T-helper 2 cell treated with Interferon-gamma antibody and Interleukin-4, amounts not matched to agents 5 μg/mL and 100 μg/mL, for 36 hours (primary cell): Measurements from ENCODE around the gene PFKP.

ENCODE experiments used
- DNase-seq: peaks from one replicate; pipeline ENCODE4 v3.0.0; 2021; ENCODE audit warnings: low spot score
- H3K27ac Mint-ChIP-seq: one replicate; pipeline ENCODE4 v1.8.0; 2021; ENCODE audit warnings: mild to moderate bottlenecking, mixed read lengths
- H3K27me3 Mint-ChIP-seq: one replicate; pipeline ENCODE4 v1.8.0; 2021; ENCODE audit warnings: low read depth, mixed read lengths
- H3K36me3 Mint-ChIP-seq: one replicate; pipeline ENCODE4 v1.8.0; 2021; ENCODE audit warnings: low read depth, mixed read lengths
- H3K4me1 Mint-ChIP-seq: one replicate; pipeline ENCODE4 v1.8.0; 2021; ENCODE audit warnings: low read depth, mixed read lengths
- H3K4me3 Mint-ChIP-seq: one replicate; pipeline ENCODE4 v1.8.0; 2022; ENCODE audit warnings: mild to moderate bottlenecking, moderate library complexity, mixed read lengths
- H3K9me3 Mint-ChIP-seq: one replicate; pipeline ENCODE4 v1.8.0; 2021; ENCODE audit warnings: mixed read lengths

The PFKP gene

DNA sequence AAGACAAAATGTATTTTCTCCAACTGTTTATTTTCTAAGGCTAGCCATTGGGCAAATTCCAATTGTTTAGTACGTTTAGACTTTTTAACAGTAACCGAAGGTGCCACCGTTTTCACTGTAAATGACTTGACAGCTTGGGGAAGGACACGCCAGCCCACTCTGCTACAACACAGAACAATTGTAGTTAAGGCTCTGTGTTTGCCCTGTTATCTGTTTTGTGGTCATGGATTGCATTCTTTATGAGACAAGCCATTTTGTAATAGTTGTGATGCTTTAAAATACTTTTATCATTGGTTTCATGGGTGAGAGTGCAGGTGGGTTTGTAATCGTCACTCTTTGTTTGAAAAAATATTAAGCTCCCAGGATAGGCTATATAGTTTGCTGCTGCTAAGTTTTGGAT, 111.8 kb downstream of the PFKP start:
- Mint-ChIP-seq H3K9me3 (no peaks in the 10 kb centered on the region), H3K4me3 (no peak overlapping the region), H3K27me3 (peaks cover 84% of the 10 kb centered on the region), H3K4me1 (no peaks in the 10 kb centered on the region), H3K36me3 (no peaks in the 10 kb centered on the region), H3K27ac (no peak overlapping the region)
- no peak for DNase-seq

DNA sequence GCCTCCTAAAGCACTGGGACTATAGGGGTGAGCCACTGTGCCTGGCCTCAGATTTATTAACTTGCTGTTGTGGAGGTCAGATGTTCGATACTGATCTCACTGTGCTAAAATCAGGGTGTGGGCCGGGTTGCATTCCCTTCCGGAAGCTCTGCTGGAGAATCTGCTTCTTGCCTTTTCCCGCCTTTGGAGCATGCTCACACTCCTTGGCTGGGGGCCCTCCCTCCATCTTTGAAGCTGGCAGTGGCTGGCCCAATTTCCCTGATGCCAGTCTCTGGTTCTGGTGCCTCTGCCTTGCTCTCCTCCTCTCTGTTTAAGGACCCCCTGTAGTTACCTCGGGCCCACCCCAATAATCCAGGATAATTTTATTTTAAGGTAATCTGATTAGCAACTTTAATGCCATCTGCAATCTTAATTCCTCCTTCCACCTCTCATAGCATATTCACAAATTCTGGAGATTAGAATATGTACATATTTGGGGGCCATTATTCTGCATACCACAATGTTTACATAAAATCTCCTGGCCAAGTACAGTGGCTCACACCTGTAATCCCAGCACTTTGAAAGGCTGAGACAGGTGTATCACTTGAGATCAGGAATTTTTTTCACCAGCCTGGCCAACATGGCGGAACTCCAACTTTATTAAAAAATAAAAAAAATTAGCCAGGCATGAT, 113.1 kb downstream of the PFKP start:
- DNase-seq = no peak
- no peaks in the 10 kb centered on the region for H3K4me1 Mint-ChIP-seq
- peaks cover 81% of the 10 kb centered on the region for H3K27me3 Mint-ChIP-seq
- no peaks in the 10 kb centered on the region for H3K36me3 Mint-ChIP-seq
- no peaks in the 10 kb centered on the region for H3K9me3 Mint-ChIP-seq
- no peak overlapping the region for H3K27ac Mint-ChIP-seq
- H3K4me3 Mint-ChIP-seq = no peak overlapping the region

DNA sequence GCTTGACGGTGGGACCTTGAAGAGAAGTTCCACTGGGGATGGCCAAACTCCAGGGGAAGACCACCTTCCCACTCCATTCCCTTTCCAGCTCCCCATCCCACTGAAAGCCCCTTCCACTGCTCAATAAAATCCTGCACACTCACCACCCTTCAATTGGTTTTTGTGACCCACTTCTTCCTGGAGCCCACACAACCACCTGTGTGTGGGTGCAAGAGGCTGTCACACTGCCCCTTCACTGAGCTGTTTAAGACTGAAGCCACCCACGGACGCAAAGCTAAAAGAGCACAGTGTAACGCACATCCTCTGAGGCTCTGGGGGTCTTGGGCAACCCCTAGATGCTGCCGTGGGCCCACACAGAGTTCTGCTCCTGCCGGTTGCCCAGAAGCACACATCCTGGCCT, 118.0 kb downstream of the PFKP start:
- Mint-ChIP-seq H3K9me3 (no peaks in the 10 kb centered on the region), H3K27ac (no peak overlapping the region), H3K4me3 (no peak overlapping the region), H3K27me3 (peaks cover 72% of the 10 kb centered on the region), H3K36me3 (no peaks in the 10 kb centered on the region), H3K4me1 (peaks cover 8% of the 10 kb centered on the region)
- no peak for DNase-seq

DNA sequence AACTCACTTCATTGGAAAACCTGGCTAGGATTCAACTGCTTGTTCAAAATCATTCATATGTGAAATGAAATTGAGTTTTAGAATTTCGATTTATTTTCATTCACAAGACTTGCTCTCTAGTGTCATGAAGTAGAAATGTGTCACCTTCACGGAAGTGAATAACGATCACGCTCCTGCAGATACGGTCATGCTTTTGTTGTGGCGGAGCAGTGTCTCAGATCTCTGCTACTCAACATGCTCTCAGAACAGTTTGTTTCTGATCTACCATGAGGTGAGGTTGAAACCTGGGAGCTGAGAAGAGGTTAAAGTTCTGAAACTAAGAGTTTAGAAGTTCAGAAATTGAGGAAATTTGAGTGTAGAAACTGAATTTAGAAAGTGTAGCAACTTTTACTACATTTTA, 119.0 kb downstream of the PFKP start:
- Mint-ChIP-seq H3K4me3 (peak overlapping the region; percentile 18), H3K9me3 (no peaks in the 10 kb centered on the region), H3K4me1 (peaks cover 8% of the 10 kb centered on the region), H3K27ac (no peak overlapping the region), H3K27me3 (peaks cover 72% of the 10 kb centered on the region), H3K36me3 (no peaks in the 10 kb centered on the region)
- DNase-seq = peak; percentile 62
